SW 1271 (cell line): ENCODE results near the gene PLPP6.
A peak's percentile ranks its signal among the peaks of the same experiment; 100 is the strongest.
"Not testable (repeated sequence)": the region's sequence is repeated elsewhere in the genome, so short reads cannot be mapped to it uniquely, and the experiment has no call there.

Experiments
- DNase-seq, 2 experiments: peaks; one replicate each; lab custom pipeline; 2025; lab: John Stamatoyannopoulos, UW

The PLPP6 gene

DNA sequence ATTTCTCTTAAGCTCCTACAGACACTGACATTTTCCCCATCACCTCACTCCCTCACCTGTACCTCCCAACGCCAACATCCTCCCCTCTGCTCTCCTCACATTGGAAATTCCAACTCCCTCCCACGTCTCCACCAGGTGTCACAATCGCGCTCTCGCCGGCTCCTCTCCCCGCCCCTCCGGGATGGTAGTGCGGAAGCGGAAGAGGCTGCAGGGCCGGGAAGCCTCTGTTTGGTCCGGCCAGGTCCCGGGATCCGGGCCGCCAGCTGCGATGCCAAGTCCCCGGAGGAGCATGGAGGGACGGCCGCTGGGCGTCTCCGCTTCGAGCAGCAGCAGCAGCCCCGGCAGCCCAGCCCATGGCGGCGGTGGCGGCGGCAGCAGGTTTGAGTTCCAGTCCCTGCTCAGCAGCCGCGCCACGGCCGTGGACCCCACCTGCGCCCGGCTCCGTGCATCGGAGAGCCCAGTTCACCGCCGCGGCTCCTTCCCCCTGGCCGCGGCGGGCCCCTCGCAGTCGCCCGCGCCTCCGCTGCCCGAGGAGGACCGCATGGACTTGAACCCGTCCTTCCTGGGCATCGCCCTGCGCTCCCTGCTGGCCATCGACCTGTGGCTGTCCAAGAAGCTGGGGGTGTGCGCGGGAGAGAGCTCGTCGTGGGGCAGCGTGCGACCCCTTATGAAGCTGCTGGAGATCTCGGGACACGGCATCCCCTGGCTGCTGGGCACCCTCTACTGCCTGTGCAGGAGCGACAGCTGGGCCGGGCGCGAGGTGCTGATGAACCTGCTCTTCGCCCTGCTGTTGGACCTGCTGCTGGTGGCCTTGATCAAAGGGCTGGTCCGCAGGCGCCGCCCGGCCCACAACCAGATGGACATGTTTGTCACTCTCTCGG lies at the start of gene PLPP6:
Gene PLPP6 (plus strand): TSS at position 187 of the 881 bp plus-strand sequence. CDS start 82 bp downstream, at position 269.
- peak in 1 of 2 experiments; percentile 51 for DNase-seq

DNA sequence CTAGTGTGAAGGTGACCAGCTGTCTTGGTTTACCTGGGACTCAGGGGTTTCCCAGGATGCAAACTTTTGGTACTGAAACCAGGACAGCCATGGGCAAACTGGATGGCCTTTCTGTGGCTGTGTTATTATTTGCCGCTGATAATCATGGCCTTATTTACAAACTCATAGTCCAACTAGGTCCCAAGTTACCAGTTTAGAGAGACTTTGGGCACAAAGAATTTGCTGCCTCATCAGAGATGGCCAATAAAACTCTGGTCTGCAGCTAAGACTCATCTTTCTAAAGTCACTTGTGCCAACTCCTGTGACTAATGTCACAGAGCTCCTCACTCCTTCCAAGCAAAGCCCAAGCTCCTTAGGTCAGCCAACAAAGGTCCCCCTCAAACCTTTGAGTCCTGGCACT lies 47.5 kb upstream of the PLPP6 start:
- DNase-seq = no peak

- DNase-seq = no peak
Measured at GRCh38 chr9:4615251-4615650, 46.8 kb upstream of the PLPP6 start.

DNA sequence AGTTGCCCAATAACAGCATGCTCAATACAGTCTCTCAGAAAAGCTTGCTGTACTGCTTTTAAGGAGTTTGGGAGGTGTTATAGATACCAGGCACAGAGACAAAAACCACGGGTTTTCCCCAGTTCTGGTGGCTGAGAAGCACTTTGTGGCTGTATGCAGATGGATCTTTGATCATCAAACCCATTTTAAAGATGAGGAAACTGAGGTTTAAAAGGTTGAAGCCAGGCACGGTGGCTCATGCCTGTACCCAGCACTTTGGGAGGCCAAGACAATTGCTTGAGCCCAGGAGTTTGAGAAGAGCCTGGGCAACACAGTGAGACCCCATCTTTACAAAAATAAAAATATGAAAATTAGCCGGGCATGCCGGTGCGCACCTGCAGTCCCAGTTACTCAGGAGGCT lies 46.3 kb upstream of the PLPP6 start:
- no peak for DNase-seq

DNA sequence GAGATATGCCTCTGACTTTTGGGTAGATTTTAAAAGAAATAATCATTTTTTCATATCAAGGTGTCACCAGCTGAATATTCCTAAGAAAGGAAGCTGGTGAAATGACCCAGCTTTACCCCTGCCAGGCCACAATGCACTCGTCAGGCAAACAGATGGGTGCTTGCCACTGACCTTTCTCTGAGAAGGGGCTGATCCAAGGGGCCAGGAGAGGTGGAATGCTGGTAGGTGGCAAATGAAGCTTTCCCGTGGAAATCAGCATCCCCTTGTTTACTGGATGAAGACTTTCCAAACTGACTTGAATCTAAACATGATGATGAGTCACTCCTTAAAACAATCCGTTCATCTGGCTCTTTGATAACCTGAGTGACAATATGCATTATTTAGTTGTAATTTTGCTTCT lies 44.3 kb upstream of the PLPP6 start:
- DNase-seq = no peak

DNA sequence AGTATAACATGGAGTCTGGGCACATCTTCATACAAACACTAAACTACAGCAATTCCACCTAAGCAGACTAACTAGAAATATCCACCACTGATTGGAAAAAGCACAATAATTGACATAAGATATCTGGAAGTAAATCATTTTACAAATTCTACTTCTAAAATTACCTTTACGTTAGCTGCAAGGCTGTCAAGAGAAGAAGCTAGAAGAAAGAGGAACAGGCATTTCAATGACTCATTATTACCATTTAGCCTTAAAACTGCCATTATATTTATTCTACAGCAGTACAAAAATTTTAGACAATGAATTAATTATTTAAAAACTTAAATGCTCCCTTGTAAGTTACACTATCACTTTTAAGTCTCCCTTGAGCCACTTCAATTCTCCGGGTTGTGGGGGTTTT lies 43.4 kb upstream of the PLPP6 start:
- no peak for DNase-seq

- no peak for DNase-seq
Measured at GRCh38 chr9:4620057-4620765, 41.9 kb upstream of the PLPP6 start.

DNA sequence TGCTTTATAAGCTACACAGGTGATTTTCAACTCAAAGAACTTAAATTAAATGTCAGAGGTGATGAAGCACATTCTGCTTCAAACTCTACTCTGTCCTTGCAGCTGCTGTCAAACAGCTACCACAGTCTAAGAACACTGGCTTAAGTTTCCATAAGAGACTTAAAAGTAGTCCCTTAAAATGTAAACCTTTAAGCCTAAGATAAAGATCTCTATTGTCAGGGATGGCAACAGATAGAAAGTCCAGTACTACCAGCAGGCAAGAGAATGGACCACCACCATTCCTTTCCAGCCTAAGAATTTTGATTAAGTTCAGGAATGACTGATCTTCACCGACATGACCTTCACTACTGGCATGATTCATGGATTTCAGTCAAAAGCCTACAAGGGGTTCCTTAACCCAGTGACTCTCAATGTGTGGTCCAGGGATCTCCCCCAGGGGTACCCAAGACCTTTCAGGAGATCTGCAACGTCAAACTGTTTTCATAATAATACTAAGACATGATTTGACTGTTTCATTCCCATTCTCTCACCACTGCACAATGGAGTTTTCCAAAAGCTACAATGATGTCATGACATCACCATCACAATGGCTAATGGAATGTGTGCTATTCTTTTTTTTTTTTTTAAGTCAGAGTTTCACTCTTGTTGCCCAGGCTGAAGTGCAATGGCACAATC lies 41.1 kb upstream of the PLPP6 start:
- no peak for DNase-seq

GRCh38 chr9:4622016-4622415 lies 40.1 kb upstream of the PLPP6 start:
- DNase-seq = no peak

DNA sequence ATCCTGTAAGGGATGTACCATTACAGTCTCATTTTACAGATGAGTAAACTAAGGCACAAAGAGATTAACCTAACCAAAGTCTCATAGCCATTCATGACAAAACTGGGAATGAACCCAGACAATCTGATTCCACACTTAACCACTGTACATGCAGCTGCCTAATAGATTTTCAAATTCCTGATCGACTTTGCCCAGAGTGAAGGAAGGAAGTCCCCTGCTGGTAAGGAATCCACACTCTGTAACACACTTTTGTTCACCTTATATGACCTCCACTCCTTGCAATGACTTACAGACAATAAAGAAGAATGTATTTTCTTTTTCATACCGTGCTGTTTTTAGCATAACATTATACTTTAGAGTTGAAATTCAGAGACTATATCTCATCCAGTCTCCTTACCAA lies 31.3 kb upstream of the PLPP6 start:
- no peak for DNase-seq

GRCh38 chr9:4638968-4639367 lies 23.1 kb upstream of the PLPP6 start:
- DNase-seq = no peak

DNA sequence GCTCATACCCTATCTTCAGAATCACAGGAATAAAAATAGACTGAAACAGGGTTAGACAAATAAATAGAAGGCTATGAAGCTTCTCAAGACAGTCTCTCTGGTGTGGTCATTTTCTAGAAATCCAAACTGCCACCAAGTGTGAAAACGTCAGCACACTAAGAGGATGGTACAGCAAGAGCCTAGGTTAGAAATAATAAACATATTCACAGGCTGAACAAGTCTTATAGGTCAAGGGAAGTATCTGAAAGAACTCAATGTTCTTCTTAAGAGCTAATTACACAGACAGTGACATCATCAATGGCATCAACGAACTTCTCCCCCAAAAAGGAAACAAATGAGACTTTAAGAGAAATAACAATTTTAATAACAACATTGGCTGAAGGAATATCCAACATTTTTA lies 22.7 kb upstream of the PLPP6 start:
- DNase-seq = no peak

DNA sequence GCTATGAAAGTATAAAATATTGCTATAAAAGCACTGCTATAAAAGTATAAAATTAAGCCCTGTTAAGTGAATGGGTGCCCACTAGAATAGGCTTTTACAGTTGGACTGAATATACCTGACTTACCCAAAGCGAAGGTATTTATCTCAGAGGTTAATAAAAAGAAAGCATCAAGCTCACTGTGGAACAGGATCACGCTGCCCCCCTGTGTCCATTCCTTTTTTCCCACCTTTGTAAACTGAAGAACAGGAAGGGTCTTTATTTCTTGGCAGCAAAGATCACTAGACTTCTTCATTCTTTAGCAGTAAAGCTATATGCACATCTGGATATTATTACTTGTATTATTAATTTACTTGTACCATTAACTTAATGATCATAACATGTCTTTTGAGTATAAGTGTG lies 22.1 kb upstream of the PLPP6 start:
- DNase-seq = no peak

GRCh38 chr9:4642351-4642750 lies 19.7 kb upstream of the PLPP6 start:
- no peak for DNase-seq

DNA sequence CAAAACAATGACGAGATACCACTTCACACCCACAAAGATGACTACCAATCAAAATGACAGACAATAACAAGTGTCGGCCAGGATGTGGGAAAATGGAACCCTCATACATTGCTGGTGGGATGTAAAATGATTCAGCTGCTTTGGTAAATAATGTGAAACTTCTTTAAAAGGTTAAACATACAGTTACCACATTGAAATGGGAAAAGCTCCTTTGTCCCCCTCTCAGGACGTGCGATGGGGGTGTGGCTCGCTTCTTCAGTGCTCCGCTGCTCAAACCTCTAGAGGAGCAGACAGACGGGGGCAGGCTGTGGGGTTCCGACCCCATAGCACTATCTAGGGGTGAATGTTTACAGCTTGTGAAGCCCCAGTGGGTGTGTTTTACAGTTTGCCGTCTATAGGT lies 8.0 kb upstream of the PLPP6 start:
- DNase-seq = no peak

- DNase-seq = no peak
Measured at GRCh38 chr9:4654538-4654937, 7.6 kb upstream of the PLPP6 start.

DNA sequence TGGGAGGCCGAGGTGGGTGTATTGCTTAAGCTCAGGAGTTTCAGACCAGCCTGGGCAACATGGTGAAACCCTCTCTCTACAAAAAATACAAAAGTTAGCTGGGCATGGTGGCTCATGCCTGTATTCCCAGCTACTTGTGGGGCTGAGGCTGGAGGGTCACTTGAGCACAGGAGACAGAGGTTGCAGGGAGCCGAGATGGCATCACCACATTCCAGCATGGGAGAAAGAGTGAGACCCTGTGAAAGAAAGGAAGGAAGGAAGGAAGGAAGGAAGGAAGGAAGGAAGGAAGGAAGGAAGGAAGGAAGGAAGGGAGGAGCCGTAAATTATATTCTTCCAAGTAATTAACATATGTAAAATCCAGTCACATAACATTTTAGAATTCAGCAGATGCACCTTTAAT lies 5.9 kb upstream of the PLPP6 start:
- not testable (repeated sequence) for DNase-seq

- DNase-seq = no peak
Measured at GRCh38 chr9:4656621-4657020, 5.5 kb upstream of the PLPP6 start.

DNA sequence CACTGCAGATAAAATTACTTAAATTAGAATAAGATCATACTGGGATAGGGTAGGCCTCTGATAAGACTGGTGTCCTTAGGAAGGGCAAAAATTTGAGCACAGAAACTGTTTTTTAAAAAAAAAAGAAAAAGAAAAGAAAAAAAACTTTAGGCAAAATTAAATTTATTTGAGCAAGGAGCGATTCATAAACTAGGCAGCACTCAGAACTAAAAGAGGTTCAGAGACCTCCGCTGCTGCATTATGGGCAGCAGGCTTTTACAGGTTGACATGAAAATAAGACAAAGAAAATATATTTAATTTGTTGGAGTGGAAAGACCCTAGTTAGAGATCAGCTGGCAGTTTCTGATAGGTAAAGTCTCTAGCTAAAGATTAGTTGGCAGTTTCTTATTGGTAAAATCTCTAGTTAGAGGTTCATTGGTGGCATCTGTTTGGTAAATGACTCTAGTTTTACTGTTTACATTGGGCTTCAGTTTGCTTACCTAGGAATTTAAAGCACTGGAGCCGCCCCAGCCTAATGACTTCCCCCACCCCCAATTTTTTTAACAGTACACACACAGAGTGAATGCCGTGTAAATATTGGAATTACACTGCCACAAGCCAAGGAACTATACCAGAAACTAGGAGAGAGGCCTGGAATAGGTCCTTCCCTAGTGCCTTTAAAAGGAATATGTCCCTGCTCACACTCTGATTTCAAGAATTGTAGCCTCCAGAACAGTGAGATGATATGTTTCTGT lies 4.5 kb upstream of the PLPP6 start:
- no peak for DNase-seq

GRCh38 chr9:4660665-4661064 lies 1.4 kb upstream of the PLPP6 start:
- DNase-seq = not testable (repeated sequence)

DNA sequence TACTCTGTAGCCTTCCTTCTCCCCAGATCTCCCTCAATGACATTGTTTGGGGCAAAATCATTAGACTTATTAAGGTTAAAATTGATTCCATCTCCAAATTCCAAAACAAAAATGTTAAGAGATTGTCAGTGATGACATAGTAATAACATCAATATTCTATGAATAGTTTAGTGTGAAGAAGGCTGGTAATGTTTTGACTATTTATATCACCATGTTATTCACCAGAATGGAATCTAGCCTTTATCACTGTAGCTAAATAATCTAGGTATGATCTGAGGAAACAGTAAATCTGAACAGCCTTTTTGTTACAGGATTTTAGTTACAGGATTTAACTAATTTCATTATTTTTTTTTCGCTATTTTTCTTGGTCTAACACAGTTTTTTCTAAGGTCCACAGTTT lies 929 bp upstream of the PLPP6 start:
- DNase-seq = no peak

- DNase-seq = no peak
Measured at GRCh38 chr9:4661611-4662010, 483 bp upstream of the PLPP6 start.
